ENCODE results near the gene PUM1.

PUM1 gene

GRCh38 chr1:30920827-30921226 is 144.7 kb downstream of the PUM1 start:
- no peak for DNase-seq

GRCh38 chr1:30919025-30919881 is 146.3 kb downstream of the PUM1 start:
- no peak for DNase-seq

GRCh38 chr1:30916296-30916695 is 149.2 kb downstream of the PUM1 start:
- no peak for DNase-seq

- no peak for DNase-seq
Measured at GRCh38 chr1:30915491-30916230, 149.9 kb downstream of the PUM1 start.

- no peak for DNase-seq
Measured at GRCh38 chr1:30914931-30915330, 150.6 kb downstream of the PUM1 start.

GRCh38 chr1:30914587-30914922 is 151.0 kb downstream of the PUM1 start:
- no peak for DNase-seq

GRCh38 chr1:30912913-30913652 is 152.4 kb downstream of the PUM1 start:
- no peak for DNase-seq

- no peak for DNase-seq
Measured at GRCh38 chr1:30912224-30912623, 153.3 kb downstream of the PUM1 start.

GRCh38 chr1:30911059-30911954 is 154.2 kb downstream of the PUM1 start:
- peak; percentile 75 for DNase-seq

- no peak for DNase-seq
Measured at GRCh38 chr1:30909365-30910068, 156.0 kb downstream of the PUM1 start.

- DNase-seq = peak; percentile 68
Measured at GRCh38 chr1:30908696-30909364, 156.7 kb downstream of the PUM1 start, which contains the start of gene SDC3. SDC3 (minus strand) TSS chr1:30908758; CDS start chr1:30908586, 172 bp downstream.

GRCh38 chr1:30908316-30908695 is 157.2 kb downstream of the PUM1 start:
- no peak for DNase-seq

- no peak for DNase-seq
Measured at GRCh38 chr1:30907481-30908315, 157.8 kb downstream of the PUM1 start.

GRCh38 chr1:30906631-30907441 is 158.7 kb downstream of the PUM1 start:
- no peak for DNase-seq

- no peak for DNase-seq
Measured at GRCh38 chr1:30905916-30906620, 159.4 kb downstream of the PUM1 start.

GRCh38 chr1:30905403-30905802 is 160.1 kb downstream of the PUM1 start:
- no peak for DNase-seq

GRCh38 chr1:30904962-30905335 is 160.6 kb downstream of the PUM1 start:
- no peak for DNase-seq

- DNase-seq = no peak
Measured at GRCh38 chr1:30904191-30904961, 161.1 kb downstream of the PUM1 start.
